C4-2B (cell line): ENCODE data around the gene SPA17.

Experiments
- H3K27ac ChIP-seq: fragments of 450-650 bp; 2 replicates; pipeline ENCODE4 v1.5.1; 2017
- ZFX ChIP-seq: fragments of 450-650 bp; IDR thresholded peaks from 2 replicates; pipeline ENCODE4 v1.6.1; 2017
- TF ChIP-seq, protein P1 (sequence below): fragments of 450-650 bp; conservative IDR thresholded peaks from 2 replicates; pipeline ENCODE4 v1.5.1; 2017; ENCODE audit warnings: mild to moderate bottlenecking

SPA17 gene

DNA sequence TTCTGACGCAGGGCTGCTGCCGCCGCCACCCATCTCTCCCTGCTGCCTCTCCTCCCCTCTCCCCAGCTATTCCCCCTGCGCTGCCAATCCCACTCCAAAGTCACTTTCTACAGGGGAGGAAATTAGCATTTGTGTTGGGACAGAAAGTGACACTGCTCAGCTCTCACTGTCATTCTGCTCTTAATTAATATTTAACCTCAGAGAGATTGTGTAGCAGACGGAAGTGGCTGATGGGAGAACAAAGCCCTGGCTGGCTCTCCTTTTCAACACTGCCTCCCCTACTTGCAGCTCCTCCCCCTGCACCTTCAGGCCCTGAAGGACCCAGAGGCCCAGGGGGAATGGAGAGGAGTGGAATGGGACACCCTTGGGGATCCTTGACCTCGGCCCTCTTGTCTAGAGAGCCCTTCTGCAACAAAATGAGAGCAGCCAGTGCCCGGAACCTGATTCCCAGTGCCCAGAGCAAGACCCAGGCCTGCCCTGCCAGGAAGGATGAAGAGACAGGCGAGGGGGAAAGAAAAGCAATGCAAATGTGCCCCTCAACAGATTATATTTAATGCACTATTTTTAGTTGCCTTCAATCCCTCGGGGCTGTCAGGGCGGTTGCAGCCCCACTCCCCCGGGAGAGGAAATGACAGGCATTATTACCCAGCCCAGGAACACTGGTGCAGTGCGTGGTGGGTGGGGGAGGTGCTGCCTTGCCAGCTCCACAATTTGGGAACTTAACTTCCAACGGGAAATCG, 51.4 kb downstream of the SPA17 start:
- TF ChIP-seq, protein P1, sequence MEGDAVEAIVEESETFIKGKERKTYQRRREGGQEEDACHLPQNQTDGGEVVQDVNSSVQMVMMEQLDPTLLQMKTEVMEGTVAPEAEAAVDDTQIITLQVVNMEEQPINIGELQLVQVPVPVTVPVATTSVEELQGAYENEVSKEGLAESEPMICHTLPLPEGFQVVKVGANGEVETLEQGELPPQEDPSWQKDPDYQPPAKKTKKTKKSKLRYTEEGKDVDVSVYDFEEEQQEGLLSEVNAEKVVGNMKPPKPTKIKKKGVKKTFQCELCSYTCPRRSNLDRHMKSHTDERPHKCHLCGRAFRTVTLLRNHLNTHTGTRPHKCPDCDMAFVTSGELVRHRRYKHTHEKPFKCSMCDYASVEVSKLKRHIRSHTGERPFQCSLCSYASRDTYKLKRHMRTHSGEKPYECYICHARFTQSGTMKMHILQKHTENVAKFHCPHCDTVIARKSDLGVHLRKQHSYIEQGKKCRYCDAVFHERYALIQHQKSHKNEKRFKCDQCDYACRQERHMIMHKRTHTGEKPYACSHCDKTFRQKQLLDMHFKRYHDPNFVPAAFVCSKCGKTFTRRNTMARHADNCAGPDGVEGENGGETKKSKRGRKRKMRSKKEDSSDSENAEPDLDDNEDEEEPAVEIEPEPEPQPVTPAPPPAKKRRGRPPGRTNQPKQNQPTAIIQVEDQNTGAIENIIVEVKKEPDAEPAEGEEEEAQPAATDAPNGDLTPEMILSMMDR: no peak
- no peak for TF ChIP-seq ZFX
- H3K27ac ChIP-seq: no peak overlapping the region

DNA sequence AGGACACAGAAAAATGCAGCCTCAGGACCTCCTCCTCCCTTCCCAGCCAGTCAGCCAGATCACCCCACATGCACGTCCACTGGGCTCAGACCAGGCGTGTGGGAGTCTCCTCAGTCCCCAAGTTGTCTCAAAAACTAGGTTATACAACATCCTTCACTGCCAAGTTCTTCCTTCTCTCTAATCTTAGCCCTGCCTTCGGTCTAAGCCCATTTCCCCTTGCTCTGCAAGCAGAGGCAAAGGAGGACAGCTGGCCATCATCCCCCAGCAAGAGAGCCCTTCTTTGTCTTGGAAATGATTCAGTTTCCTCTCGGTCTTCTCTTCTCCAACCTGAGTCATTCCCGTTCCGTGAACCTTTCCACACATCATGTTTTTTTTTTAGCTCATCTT, 52.0 kb downstream of the SPA17 start:
- TF ChIP-seq, protein P1: no peak
- no peak overlapping the region for H3K27ac ChIP-seq

DNA sequence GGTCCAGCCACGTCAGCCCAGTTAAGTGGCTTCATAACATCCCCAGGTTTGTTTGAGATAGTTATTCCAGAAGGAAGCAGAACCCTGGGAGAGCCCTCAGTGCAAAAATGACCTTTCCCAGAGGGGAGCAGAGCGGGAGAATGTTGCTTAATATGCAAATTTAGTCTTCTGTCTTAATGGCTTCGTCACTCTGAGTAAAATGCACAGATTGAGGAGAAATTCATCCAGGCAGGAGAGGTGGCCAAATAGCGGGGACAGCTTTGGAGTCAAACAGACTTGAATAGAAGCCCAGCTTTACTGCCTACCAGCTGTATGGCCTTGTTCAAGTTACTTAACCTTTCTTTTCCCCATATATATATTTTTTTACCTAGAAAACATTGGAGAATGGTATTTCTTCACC, 53.8 kb downstream of the SPA17 start:
- TF ChIP-seq, protein P1: no peak
- no peak for TF ChIP-seq ZFX
- H3K27ac ChIP-seq: no peak overlapping the region

DNA sequence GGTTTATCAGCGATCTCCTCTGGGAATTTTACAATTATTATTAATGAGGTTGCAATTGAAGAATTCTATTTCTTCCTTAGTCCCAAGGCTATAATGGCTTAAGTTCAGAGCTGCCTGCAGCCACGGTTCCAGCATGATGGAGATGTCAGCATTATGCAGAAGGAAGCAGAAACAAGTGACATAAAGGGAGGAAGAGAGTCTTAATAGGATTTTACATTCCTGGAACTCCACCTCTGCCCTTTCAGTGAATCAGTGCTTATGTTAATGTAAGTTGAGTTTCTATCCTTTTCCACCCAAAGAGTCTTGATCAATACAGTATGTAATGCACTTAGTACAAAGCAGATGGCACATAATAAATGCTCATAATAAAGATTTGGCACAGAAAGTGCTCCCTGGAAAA, 54.4 kb downstream of the SPA17 start:
- TF ChIP-seq, protein P1: no peak
- TF ChIP-seq ZFX: no peak

DNA sequence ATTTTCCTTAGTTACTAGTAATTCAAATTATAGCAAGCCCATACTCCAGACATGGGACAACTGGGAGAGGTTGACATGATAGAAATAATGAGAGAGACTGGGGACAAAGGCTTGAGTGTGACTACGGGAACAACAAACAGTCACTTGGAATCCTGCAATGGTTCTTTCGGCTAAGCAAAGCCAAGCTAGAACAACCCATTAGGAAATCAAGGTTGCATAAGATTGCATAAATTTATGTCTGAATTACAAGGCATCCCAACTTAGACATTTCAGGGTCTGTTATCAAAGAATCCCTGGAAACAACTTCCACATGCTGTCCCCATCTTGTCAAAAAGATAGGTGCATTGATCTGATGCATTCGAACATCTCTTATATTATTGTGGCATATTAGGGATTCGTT, 55.9 kb downstream of the SPA17 start:
- H3K27ac ChIP-seq: no peak overlapping the region
- TF ChIP-seq, protein P1: no peak
- TF ChIP-seq ZFX: no peak

More for the DNA sequence above, 54.4 kb downstream of the SPA17 start:
- H3K27ac ChIP-seq: no peak overlapping the region

DNA sequence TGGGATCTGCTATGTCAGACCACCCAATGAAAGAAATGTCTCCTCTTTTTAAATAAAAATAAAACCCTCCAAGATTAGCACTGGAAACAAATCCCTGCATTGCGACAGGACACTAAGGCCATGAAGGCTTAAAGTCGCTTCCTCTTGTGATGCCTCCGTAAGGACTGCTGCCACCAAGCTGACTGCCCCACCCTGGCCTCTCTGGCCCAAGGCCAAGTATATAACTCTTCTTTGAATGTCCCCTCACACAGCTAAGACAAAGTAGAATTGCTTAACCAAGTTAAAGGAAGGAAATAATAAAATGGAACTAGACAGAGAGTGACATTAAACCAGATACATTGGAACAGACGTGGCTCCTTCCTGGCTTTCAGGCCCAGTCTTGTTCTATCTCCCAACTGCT, 58.5 kb downstream of the SPA17 start:
- no peak overlapping the region for H3K27ac ChIP-seq
- TF ChIP-seq, protein P1: no peak
- TF ChIP-seq ZFX: no peak

DNA sequence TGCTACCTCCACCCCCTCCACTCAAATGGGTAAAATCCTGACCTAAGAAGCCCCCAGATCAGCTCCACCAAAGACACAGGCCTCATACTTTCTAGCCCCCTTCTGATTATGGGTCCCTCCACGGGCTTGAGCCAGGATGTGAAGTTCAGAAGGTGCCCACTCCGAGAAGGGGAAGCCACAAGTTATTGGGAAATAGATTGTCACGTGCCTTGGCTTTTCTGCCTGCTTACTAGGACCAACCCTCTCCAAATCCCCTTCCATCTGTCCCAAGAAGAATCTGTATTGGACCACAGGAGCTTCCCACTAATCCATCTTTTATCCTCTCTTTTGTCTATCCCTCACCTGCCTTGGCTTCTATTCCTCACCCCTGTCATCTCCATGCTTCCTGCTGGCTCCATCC, 63.0 kb downstream of the SPA17 start:
- TF ChIP-seq, protein P1: no peak
- no peak for TF ChIP-seq ZFX
- no peak overlapping the region for H3K27ac ChIP-seq
